ENCODE measurements around the gene OAT.

- TF ChIP-seq, protein P1, sequence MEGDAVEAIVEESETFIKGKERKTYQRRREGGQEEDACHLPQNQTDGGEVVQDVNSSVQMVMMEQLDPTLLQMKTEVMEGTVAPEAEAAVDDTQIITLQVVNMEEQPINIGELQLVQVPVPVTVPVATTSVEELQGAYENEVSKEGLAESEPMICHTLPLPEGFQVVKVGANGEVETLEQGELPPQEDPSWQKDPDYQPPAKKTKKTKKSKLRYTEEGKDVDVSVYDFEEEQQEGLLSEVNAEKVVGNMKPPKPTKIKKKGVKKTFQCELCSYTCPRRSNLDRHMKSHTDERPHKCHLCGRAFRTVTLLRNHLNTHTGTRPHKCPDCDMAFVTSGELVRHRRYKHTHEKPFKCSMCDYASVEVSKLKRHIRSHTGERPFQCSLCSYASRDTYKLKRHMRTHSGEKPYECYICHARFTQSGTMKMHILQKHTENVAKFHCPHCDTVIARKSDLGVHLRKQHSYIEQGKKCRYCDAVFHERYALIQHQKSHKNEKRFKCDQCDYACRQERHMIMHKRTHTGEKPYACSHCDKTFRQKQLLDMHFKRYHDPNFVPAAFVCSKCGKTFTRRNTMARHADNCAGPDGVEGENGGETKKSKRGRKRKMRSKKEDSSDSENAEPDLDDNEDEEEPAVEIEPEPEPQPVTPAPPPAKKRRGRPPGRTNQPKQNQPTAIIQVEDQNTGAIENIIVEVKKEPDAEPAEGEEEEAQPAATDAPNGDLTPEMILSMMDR (IDR thresholded peaks at IDR 0.05), result no peak
- no peak for TF ChIP-seq POLR2A (IDR thresholded peaks at IDR 0.05)
Observed at GRCh38 chr10:124392626-124393342, 25.9 kb downstream of the OAT start.
